SK-N-MC (cell line): ENCODE data around the gene PGAM5.

Source experiments
- EZH2 ChIP-seq: fragments of 200-600 bp; sonication (generic); IDR thresholded peaks from one replicate; pipeline ENCODE4 v1.6.1; 2017; ENCODE audit warnings: antibody characterized with exemption
- POLR2AphosphoS5 ChIP-seq: IDR thresholded peaks from 2 replicates; pipeline ENCODE4 v1.6.1; 2012; ENCODE audit warnings: mild to moderate bottlenecking, low read depth, low read length, borderline replicate concordance

DNA sequence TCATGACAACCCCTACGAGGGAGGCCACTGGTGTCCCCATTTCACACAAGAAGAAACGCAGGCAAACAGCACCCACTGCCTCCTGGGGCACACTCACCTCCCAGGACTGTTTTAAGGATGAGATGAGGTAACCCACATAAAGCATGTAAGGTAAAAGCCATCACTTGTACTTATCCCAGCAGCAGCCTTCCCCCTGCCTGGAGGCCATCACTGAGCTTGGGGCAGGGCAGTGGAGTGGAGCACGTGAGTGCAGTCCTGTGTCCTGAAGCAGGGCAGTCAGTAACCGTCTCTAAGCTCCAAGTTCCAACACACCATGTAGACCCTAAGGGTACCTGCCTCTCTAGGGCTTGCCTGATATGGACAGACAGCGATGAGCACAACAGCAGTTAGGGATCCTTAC lies 25.2 kb upstream of the PGAM5 start:
- TF ChIP-seq EZH2 (no peak), POLR2AphosphoS5 (no peak)
